DMS153 treated with DMSO at 0.1 percent for 48 hours (cell line): ENCODE measurements around the gene CRAT.
A peak's percentile ranks its signal among the peaks of the same experiment; 100 is the strongest.

ENCODE experiments used
- DNase-seq: peaks from one replicate; lab custom pipeline; 2025; ENCODE audit not compliant: unreplicated experiment; lab: John Stamatoyannopoulos, UW

Gene CRAT

DNA sequence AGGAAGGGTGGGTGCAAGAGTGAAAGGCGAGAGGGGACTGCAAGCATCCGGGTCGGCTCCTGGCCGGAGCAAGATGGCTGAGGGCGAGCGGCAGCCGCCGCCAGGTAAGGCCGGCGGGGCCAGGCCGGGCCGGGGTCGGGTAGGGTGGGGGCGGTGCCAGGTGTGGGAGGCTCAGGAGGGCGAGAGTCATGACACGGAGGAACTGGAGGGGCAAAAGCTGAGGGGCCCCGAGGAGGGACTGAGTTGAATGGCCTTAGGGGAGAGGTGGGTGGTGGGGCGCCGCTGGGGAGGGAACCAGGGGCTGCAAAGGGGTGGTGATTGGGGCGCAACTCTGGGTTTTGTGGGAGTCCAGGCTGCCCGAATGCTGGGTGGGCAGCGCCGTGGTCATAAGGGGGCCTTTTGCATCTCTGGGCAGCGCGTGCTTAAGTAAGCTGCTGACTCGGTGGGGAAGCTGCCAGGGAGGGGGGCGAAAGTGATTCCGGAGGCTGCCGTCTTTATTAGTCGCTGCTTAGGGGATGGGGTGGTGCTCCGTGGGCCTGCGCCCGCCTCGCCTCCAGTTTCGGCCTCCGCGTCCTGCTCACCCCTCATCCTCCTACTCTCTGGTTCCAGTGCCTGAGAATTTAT lies 1.0 kb upstream of the CRAT start:
- DNase-seq = no peak

DNA sequence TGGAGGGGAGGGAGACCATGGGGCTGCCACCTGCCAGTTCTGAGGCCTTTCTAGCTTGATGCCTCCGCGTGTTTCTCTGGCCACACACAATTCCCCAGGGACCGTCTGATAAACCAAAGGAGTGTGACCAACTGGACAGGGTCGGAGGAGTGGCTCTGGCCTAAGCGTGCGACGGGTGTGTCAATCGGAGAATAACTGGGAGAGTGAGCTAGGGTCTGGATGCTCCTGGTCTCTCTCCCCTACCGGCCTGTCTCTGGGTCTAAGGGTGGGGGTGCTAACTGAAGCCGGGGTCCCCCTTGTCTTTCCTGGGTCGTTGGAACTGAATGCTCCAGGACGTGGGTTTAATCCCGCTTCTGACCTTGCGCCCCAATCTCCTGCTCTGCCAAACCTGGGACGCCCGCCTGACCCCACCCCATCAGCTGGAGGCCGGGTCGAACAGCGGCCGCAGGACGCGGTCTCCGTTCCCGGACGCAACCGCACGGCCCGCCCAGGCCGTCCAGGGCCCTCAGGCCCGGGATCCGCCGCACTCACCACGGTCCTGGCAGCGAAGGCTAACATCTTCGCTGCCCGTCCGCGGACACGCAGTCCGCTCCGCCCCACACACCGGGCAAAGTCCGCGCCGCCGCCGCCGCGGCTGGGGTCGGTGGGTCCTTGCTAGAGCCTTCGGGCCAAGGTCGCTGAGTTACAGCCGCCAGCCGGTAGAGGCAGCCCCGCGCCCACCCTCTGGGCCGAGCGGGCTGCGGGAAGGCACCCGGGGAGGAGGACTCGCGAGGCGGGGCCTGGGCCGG lies 447 bp downstream of the CRAT start:
- no peak for DNase-seq

DNA sequence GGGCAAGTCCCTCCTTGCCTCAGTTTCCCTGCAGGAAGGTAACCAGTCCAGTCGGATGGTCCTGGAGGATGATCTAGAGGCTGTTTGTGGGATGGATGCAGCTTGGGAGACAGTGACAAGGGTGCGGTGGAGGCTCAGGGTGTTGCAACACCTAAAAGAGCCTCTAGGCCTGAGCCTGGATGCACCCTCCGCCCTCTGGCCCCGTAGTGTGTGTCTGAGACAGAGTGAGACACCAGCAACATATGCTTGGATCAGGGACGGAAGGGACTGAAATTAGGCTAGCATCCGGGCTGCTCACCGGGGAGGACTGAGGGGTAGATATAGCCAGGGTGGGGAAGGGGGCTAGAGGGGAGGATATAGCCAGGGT lies 1.1 kb downstream of the CRAT start:
- no peak for DNase-seq

DNA sequence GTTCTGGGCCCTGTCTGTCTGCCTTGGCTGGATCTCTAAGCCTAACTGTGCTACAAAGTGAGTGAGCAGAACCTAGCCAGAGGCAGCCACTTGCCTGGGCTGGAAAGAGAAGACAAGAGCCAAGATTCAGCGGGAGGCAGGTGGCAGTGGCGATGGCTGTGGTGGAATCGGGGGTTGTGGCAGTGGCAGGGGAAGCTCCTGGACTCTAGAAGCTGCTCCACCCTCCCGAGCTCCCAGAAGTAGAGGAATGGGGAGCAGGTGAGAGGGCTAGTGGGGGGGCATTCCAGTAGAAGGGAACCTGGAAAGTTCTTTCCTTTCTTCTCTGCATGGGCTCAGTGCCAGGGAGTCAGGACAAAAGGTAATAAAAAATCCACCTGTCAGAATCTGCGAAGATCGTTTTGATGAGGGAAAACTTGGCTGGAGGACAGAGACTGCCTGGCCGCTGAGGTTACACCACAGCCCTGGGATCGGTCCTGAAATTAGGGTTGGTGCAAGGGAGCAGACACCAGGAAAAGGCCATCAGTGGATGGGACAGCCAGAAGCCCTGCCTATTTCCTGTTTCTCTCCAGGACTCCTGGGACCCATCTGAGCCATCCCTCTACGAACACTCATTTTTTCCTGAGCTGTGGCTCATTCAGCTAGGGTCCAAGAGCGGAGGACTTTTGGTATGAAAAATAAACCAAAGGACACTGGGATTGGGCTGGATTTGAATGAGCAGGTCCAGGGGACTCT lies 1.6 kb downstream of the CRAT start:
- no peak for DNase-seq

DNA sequence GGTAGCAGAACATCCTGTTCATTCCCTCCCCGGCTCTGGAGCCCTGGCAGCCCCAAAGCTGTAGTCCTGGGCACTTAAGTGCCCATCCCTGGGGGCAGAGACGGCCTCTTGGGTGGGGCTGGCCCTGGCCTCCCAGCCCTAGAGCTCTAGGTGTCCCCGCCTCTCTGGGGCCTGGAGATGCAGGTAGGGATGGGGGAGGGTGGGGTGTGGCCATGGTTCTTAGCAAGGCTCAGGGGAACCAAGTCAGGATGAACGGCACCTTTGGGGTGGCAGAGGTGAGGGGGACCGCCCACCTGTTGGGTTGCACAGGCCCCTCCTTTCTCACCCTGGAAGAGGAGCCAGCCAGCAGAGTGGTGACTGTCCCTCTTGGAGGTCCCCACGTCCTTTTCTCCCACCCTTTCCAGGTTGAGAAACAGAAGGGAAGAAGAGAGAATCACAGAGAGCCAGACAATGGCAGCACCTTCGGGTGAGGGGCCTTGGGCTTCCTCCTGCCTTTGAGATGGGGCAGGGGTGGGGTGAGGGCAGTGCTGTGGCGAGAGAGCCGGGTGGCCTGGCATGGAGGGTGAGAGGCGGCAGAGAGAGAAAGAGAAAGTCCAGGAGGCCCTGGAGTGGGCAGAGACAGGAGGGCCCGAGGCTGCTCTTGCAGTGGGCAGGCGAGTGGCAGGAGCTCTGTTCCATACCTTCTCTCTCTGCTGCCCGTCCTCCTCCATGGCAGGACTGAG lies 2.3 kb downstream of the CRAT start:
- DNase-seq = no peak

DNA sequence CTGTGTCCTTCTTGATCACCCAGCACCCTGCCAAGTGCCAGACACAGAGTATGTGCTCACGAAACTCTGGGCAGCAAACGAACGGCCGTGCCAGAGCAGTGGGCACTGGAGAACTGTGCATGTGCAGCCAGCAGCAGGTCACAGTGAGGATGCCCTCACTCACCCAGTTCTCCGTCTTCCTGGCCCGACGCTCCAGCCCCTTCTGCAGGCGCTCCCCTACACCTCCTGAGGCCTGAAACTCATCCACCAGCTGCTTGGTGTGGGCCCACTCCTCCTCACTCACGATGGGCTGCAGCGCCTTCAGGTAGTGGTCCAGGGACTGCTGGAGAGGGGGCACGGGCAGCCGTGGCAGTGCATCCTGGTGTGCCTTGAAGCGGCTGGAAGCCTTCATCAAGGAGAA lies 2.9 kb downstream of the CRAT start:
- DNase-seq = no peak

DNA sequence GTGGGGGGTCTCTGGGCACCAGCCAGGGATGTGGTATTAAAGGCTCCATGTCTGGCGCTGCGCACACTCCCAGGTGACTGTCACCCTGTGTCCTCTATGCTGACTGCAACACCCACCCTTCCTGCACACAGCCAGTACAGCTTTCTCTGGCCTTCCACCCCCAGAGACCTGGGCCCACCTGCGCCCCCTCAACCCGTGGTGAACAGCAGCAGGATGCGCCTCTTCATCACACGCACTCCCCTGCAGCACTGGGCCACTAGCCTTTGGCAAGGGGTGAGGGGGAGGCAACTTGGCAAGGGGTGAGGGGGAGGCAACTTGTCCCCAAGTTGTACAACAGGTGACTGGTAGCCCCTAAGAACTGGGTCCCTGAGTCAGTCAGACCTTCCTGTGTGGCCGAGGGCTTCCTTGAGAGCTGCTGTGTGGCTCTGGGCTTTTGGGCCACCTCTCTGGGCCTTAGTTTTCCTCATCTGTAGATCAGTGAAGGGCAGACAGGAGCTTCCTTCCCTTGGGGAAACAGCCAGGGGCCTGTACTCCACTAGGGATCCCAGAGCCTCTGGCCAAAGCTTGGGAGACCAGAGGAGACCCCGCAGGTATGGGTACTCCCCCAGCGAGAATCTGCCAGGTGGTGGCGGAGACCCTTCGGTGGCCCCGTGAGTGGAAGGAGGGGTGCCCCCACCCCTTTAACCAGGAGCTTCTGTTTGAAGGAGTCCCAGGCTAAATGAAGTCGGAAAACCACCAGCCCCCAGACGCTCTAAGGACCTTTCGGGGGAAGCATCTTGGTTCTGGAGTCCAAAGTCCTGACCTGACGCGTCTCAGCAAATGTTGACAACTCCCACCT lies 4.5 kb downstream of the CRAT start:
- no peak for DNase-seq

DNA sequence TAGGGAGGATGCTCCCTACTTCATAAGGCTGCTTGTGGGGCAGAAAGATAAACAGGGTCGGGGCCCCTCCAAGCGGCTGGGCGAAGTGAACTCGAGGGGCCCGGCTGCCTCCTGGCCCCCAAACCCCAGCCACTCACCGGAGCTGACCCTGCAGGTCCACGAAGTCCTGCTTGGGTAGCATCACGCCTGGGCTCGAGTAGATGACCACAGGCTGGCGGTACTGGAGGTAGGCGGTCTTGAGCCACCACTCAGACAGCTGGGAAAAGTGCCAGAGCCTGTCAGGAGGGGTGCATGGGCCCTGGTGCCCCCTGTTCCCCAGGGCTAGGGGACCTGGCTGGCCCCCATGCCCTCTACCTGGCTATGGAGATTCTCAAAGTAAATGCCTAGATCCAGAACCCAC lies 6.5 kb downstream of the CRAT start:
- DNase-seq = no peak

DNA sequence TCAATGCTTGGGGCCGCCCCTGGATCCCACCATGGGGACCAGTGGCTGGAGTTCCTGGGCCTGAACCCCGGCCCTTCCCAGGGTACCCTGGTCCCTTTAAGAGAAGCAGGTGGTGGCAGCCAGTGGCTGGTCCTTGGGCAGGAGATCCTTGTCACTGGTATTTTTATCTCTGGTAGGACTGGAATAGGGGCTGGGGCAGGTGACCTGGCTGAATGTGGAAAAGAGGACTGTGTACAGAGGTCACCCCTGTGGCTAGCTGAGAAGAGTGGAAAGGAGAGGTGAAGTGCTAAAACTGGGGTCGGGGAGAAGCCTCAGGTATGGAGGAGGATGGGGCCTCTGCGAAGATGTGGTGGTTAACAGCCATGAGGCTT lies 7.0 kb downstream of the CRAT start:
- no peak for DNase-seq

DNA sequence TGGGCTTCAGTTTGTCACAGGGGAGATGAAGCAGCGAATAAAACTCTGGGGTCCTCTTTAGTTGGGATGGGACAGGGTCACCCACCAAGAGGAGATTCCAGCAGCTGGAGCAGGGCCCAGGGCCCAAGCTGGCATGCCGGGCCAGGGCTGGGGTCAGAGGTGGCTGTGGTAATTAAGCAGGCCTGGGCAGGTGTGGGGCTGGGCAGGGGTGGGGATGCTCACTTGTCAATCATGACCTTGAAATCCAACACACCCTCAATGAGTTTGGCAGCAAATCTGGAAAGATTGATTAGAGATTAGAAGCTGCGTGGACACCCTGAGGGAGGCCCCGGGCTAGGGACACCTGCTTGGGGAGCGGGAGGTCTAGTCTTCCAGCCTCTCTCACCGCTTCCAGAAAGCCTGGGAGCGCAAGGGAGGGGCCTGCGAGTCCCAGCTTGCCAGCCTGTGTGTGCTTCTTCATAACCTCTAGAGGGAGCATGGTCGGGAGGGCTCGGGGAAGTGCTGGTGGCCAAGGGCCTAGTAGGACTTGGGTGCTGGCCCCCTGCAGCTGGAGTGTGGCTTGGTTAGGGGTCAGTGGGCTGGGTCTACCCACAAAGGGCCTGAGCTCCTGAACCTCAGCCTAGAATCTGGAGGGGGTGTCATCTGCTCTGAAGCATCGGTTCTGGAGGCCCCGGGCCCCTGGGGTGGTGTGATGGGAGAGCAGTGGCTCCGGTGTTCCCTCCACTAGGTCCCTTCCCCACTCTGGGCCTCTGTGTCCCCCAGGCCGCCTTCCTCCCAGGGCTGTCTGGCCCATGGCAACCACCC lies 7.6 kb downstream of the CRAT start:
- DNase-seq = peak; percentile 47

DNA sequence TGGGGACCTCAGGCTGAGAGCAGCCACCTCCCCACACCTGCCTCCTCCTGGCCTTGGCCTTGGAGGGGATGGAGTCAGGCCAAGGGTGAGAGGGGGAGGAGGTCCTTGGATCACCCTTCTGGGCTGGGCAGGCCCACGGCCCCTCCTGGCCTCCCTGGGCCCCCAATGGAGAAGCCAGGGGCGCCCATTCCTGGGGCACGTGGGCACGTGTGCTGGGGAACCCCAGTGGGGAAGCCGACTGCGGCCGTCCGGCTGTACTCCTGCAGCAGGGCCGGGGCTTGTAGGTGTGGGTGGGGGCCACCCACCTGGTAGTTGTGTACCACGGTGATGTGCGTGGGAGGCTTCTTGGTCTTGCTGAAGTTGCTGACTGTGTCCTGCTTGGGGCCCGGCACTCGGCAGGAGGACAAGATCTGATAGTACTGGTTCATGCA lies 8.5 kb downstream of the CRAT start:
- DNase-seq = no peak

DNA sequence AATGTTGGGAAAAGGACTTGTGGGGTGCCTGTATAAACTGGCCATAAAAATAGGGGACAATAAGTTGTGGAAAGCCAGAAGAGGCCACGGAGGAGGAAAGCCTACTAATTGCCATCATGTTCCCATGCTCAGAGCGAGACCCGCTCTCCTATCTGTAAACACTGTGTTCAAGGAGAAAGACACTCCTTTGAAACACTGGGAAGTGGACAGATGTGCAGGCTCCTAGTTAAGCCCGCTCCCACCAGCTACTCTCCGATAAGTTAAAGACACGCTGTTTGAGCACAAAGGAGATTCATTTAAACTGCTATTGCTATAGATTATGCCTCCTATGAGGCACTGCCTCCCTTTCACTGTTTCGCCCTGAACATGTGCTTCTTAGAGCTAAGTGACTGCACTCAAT lies 9.3 kb downstream of the CRAT start:
- no peak for DNase-seq

DNA sequence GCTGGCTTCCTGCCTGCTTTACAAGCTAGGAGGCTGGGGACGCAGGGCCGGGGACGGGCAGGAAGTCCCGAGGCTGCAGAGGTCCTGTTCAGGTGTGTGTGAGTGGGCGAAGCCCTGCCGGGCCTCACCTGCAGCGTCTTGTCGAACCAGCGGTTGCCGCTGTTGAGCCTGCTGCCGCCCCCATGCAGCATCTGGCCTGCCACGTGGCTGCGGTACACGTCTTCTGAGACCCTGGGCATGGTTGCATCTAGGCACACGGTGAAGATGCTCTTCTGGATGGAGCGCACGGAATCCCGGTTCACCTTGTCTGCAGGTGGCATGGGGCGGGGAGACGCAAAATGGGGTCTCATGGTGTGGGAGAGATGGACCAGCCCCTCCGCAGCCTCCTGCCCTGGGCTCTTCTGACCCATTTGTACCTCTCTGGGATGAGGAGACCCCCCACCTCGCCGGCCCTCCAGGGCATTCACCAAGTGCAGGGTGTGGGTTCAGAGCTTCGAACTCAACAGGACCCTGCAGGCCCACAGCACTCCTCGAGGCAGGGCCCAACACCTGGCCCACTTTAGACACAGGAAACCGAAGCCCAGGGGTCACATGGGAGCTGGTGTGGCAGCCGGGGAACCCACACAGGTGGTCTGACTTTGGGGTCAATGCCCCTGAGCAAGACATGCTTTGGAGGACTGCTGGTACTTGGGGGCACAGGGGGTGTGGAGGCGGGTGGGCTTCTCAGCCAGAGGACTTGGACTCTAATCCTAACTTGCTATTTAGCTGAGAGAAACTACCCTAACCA lies 10.0 kb downstream of the CRAT start:
- DNase-seq = no peak

DNA sequence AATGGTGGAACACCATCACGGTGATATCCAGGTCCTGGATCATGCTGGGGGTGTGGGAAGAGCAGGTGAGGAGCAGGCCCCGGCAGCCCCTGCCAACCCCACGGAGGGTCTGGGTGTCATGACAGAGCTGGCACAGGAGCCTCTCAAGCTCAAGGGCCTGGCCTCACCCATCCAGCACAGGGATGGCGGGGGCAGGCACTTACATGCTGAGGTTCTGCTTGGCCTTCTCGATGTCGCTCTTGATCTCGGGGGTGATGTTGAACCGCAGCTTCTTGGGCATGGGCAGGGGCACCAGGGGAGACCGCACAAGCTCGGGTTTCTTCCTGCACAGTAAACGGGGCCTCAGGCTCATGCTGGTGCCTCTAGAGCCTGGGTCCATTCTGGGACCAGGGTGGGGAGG lies 12.3 kb downstream of the CRAT start:
- DNase-seq = no peak

DNA sequence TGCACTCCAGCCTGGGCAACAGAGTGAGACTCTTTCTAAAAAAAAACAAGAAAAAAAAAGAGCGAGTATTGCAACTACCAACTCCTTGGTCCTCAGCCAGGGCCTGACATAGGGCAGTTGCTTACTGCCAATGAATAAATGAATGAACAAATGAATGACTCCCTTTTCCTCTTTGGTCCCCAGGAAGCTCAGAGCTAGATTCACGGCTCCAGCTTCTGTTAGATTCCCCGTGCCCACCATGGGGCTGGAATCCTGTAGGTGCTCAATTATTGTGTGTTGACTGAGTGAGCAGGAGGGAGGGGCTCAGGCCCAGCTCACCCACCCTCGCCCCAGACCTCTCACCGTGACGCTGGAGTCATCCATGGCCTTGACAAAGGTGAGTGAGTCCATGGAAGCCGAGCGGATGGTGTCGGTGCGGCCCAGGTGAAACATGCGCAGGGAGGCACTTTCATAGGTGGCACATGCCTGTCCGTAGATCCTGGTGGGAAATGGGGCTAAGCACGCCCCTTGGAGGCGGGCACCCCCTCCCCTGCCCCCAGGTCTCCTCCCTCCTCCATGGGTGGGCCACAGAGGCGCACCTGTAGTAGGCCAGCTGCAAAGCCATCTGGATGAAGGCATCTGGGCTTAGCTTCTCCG lies 12.8 kb downstream of the CRAT start:
- no peak for DNase-seq

DNA sequence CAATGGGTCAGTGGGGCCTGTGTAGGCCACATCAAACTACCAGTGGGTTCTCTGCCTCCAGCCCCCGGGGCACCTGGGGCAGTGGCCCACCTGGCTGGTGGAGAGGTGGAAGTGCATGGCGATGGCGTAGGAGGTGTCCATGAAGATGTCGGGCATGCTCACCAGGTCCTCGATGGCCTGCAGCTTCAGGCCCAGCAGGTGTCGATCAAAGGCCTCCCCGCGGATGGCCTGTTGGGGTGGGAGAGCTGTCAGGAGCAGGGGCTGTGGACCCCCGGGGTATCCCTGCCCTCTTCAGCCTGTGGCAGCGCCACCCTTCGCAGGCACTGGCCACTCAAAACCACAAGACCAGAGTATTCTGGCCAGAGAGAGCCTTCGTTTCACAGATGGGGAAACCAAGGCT lies 14.7 kb downstream of the CRAT start:
- DNase-seq = no peak

DNA sequence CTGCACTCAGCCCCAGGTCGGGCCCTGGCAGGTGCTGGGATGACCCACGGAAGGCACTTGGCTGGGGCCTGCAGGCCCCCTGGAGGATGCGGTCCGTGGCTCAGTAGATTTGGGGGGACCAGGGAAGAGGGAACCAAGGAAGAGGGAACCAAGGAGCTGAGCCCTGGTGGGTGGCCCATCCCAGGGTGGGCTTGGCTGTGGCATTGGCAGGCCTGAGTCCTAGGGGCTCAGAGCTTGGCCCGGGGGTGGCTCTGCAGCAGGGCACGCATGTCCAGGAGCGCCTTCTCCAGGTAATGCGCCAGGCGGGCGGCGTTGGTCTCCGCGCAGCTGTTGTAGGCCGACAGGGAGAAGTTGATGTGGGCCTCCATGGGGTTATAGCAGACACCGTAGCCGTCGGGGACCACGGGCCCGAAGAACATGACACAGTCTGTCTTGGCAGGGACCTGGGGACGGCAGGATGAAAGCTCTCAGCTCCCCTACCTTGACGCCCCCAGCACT lies 15.4 kb downstream of the CRAT start:
- no peak for DNase-seq

DNA sequence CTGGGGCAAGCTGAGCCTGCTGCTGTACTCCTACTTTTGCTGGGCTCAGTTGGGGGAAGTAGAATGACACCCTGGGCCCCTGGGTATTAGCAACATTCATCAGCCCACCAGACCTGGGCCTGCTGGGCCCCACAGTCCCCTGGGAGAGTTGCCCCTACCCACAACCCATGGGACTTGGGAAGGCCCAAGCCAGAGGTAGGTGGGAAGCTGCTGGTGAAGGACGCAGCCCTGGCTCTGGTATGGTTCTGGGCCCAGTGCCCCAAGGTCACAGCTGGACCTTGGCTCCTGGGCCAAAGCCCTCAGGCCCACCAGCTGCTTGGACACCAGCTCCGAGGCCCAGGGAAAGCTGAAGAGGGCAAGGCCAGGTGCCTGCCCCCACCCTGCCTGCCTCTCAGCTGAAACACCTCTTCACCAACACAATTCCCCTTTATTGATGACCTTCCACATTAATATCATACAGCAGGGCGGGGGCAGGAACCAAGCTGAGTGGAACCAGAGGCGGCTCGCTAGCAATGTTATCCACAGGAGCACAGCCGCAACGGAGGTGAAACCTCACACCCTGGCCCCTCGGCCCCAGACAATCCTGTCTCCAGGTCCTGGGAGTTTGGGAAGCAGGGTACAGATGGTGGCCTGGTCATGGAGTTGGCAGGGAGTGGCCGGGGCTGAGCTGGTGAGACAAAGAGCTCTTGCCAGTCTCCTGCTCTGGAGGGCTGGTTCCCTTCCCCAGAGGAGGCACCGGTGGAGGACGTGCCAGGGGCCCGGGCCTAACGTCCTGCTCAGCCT lies 16.0 kb downstream of the CRAT start:
- DNase-seq = no peak
